ENCODE measurements around the gene ZBTB3. TPM values are rescaled to one million over a fixed set of nuclear protein-coding genes. Genes with fewer than 3 reads are reported as not detected.

The ZBTB3 gene
- polyA plus RNA-seq, 1 experiment: 3.7 TPM

DNA sequence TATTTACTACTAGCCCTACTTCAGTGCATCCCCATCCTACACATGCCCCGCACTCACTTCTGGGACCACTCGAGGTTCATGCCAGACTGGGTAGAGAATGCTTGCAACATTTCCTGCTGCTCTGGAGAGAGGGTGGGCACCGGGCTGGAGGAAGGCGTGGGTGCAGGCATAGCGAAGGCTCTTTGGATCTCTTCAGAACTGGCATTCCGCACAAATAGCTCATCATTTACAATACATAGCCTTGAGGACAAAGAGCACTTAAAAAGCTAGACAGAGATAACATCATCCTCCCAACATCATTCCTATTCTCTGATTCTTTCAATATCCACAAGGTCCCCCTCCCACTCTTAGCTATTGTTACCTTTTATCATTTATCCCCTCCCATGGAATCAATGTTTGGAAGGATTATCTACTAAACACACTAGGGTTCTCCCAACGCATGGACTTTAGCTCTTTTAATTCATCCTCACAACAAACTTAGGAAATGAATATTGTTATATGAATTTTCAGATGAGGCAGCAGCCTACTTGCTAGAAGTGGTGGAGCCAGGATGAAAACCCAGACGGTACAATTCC, 40.3 kb upstream of the ZBTB3 start:
- Histone ChIP-seq H3K27ac (ENCODE audit: low read depth, low read length) (no peak overlapping the region), H3K9me3 (ENCODE audit: control insufficient read depth, insufficient read depth, low read length) (peaks cover 4% of the 10 kb centered on the region; the same call in 1 of the 2 replicates), H3K4me3 (ENCODE audit: low read depth, low read length) (no peak overlapping the region), H3K27me3 (ENCODE audit: control insufficient read depth, insufficient read depth, low read length) (no peaks in the 10 kb centered on the region)
- POLR2A ChIA-PET: interaction anchor here (0.7 to 1.5 kb wide), 4 partner anchors 10 to 47 kb away, joined by 3 to 7 read pairs (median 4); partner anchors contain the start of gene NXF1
- DNase-seq (ENCODE audit: low read depth, low spot score): no peak
- TF ChIP-seq, protein P1, sequence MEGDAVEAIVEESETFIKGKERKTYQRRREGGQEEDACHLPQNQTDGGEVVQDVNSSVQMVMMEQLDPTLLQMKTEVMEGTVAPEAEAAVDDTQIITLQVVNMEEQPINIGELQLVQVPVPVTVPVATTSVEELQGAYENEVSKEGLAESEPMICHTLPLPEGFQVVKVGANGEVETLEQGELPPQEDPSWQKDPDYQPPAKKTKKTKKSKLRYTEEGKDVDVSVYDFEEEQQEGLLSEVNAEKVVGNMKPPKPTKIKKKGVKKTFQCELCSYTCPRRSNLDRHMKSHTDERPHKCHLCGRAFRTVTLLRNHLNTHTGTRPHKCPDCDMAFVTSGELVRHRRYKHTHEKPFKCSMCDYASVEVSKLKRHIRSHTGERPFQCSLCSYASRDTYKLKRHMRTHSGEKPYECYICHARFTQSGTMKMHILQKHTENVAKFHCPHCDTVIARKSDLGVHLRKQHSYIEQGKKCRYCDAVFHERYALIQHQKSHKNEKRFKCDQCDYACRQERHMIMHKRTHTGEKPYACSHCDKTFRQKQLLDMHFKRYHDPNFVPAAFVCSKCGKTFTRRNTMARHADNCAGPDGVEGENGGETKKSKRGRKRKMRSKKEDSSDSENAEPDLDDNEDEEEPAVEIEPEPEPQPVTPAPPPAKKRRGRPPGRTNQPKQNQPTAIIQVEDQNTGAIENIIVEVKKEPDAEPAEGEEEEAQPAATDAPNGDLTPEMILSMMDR (IDR thresholded peaks at IDR 0.05; ENCODE audit: low read depth, low read length): no peak
- CTCF ChIA-PET: interaction anchor here (2.9 kb wide), 1 partner anchor 8 kb away, joined by 13 read pairs; no protein-coding TSS in a partner anchor

DNA sequence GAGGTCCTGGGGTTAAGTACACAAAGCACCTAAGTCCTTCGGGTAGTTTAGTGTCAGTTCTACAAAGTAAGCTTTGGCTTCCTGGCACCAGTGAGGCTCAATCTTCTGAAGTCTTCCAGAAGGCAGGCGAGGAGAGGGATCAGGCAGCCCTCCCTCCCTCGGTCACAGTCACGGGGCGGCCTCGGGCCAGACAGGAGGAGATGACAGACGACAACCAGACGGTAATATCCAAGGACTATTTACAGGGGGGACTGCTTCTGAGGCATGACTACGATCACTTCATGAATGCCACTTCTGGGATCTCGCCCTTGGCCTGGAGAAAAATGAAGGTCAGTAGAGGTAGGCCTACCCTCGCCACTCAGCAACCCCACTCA, 38.2 kb upstream of the ZBTB3 start:
- POLR2A ChIA-PET: interaction anchor here (0.9 to 1.3 kb wide), 2 partner anchors 12 to 65 kb away, joined by 3 to 4 read pairs; partner anchors contain the start of gene HNRNPUL2
- H3K27me3 ChIP-seq (ENCODE audit: control insufficient read depth, insufficient read depth, low read length): no peaks in the 10 kb centered on the region
- DNase-seq (ENCODE audit: low read depth, low spot score): no peak
- peak overlapping the region; percentile 35 for H3K4me3 ChIP-seq (ENCODE audit: low read depth, low read length)
- CTCF ChIA-PET: no interaction called here
- TF ChIP-seq, protein P1 (IDR thresholded peaks at IDR 0.05; ENCODE audit: low read depth, low read length): no peak
- peaks cover 4% of the 10 kb centered on the region; the same call in 1 of the 2 replicates for H3K9me3 ChIP-seq (ENCODE audit: control insufficient read depth, insufficient read depth, low read length)
- peak overlapping the region; percentile 77 for H3K27ac ChIP-seq (ENCODE audit: low read depth, low read length)

DNA sequence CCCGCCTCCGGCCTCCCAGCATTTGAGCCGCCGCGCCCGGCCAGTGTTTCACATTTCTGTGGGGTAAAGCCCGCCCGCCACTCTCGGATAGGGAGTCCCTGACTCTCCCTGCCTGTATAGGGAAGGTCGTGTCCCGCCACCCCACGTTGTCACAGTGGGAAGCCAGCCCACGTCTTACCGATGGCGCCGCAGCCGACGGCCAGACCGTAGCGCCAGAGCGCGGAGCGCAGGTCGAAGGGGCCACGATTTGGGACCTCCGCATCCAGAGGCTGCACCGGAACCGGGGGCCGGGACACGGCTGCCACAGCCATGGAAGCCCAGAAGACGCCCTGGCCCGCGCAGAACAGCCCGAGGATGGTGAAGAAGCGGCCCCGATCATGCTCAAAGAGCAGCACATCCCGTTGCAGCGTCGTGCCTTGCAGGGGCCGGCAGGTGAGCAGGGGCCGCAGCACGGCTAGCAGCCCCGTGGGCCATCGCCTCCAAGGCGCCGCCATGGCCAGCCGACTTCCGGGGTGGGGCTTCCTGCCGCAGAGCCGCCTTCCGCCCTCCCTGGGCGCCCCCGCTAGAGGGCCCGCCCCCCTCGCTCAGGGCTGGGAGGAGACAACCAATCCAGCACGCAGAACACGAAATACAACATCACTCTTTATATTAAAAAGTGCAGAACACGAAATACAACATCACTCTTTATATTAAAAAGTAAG, 37.7 kb upstream of the ZBTB3 start, which contains the start of gene TMEM223:
TSS of gene TMEM223 (minus strand) at position 506 of the 701 bp plus-strand sequence. CDS start at position 494, 12 bp downstream.
- Histone ChIP-seq H3K9me3 (ENCODE audit: control insufficient read depth, insufficient read depth, low read length) (peaks cover 4% of the 10 kb centered on the region; the same call in 1 of the 2 replicates), H3K27me3 (ENCODE audit: control insufficient read depth, insufficient read depth, low read length) (no peaks in the 10 kb centered on the region), H3K4me3 (ENCODE audit: low read depth, low read length) (peak within 1 kb of the TSS; percentile 92), H3K27ac (ENCODE audit: low read depth, low read length) (peak within 1 kb of the TSS; percentile 77)
- POLR2A ChIA-PET: interaction anchor here (1.3 to 1.5 kb wide), 3 partner anchors 49 to 126 kb away, joined by 4 to 7 read pairs (median 4); partner anchors contain the start of genes C11orf98, CSKMT, LBHD1 and UQCC3
- DNase-seq (ENCODE audit: low read depth, low spot score): no peak
- CTCF ChIA-PET: no interaction called here
- TF ChIP-seq, protein P1 (IDR thresholded peaks at IDR 0.05; ENCODE audit: low read depth, low read length): no peak

DNA sequence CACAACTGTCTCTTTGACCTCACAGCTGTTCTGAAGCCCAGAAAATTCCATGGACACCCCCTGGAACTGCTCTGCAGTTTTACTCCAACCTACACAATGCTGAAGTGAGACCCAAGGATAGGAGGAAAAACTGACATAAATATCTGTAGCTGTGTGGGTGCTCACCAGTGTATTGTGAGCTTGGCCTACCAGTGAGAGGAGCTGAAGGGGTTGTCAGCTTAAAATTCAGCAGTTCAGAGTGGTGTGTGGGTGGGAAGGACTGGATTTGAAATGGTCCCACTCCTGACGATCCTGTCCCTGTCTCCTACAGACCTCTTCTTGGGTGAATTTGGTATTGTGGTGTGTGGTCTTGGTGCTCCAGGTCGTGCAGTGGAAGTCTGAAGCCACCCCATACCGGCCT, 35.6 kb upstream of the ZBTB3 start:
- ChIA-PET POLR2A (interaction anchor here (0.6 to 1.3 kb wide), 4 partner anchors 36 to 65 kb away, joined by 3 to 6 read pairs (median 3); partner anchors contain the start of gene ZBTB3), CTCF (interaction anchor here (0.6 to 1.5 kb wide), 2 partner anchors 76 to 92 kb away, joined by 3 to 6 read pairs; no protein-coding TSS in a partner anchor)

More for the DNA sequence above, 35.6 kb upstream of the ZBTB3 start:
- H3K27ac ChIP-seq (ENCODE audit: low read depth, low read length): no peak overlapping the region
- no peak for DNase-seq (ENCODE audit: low read depth, low spot score)
- no peaks in the 10 kb centered on the region for H3K27me3 ChIP-seq (ENCODE audit: control insufficient read depth, insufficient read depth, low read length)
- TF ChIP-seq, protein P1 (IDR thresholded peaks at IDR 0.05; ENCODE audit: low read depth, low read length): no peak
- H3K9me3 ChIP-seq (ENCODE audit: control insufficient read depth, insufficient read depth, low read length): peaks cover 4% of the 10 kb centered on the region; the same call in 1 of the 2 replicates
- H3K4me3 ChIP-seq (ENCODE audit: low read depth, low read length): no peak overlapping the region

Measured in AG04450 (cell line).